HepG2 (cell line): Measurements from ENCODE around the gene CPE. TPM values are rescaled to one million over a fixed set of nuclear protein-coding genes. Genes with fewer than 3 reads are reported as not detected.

Source experiments
- ATAC-seq: fragments of 200-7000 bp; cut with Tn5 transposase; 3 replicates; pipeline ENCODE4 v1.9.1; 2020; ENCODE audit warnings: mild to moderate bottlenecking, moderate library complexity
- BruUV-seq: library from RNA; stranded (reverse); fragments of 400-500 nt; replicated peaks from 2 replicates; lab custom pipeline; 2021; lab: Mats Ljungman, UMichigan
- CTCF ChIA-PET: fragments of 300-600 bp; formaldehyde crosslinking; extraction: SDS; loops from one replicate; lab custom pipeline; 2021; ENCODE audit warnings: low total read pairs, inconsistent platforms, low intra/inter-chr PET ratio; lab: Yijun Ruan, JAX
- POLR2A ChIA-PET: fragments of 350-600 bp; sonication (Branson Sonifier 250); formaldehyde crosslinking; loops from one replicate; lab custom pipeline; 2020; ENCODE audit warnings: antibody characterized with exemption, inconsistent platforms; lab: Yijun Ruan, JAX
- DNase-seq: peaks from one replicate; pipeline ENCODE4 v3.0.0-alpha.2; 2015; ENCODE audit warnings: low spot score
- FAIRE-seq: peaks from 3 replicates; lab custom pipeline; 2011; peaks lifted over from hg19 to GRCh38; lab: Jason Lieb, UNC
- H2AFZ ChIP-seq: one replicate; pipeline ENCODE4 v1.6.1; 2011; ENCODE audit warnings: low read length, inconsistent platforms
- H3K27ac ChIP-seq: fragments of 300-600 bp; 3 replicates; pipeline ENCODE4 v1.8.0; 2011; ENCODE audit warnings: mixed run types, mild to moderate bottlenecking, mixed read lengths, low read length, inconsistent platforms; ENCODE audit not compliant: insufficient read depth; ENCODE audit errors: extremely low read length
- H3K27me3 ChIP-seq, 2 experiments: fragments of 200-600 bp in 1 of 2; 2 replicates in 1 of 2; 3 replicates in 1 of 2; pipeline versions ENCODE4 v1.6.0 to v1.8.0; 2011; ENCODE audit warnings: low read length in 2 of 2, mild to moderate bottlenecking in 2 of 2, moderate library complexity in 2 of 2, inconsistent platforms in 1 of 2; ENCODE audit not compliant: insufficient read depth in 2 of 2, control insufficient read depth in 1 of 2
- H3K36me3 ChIP-seq, 2 experiments: fragments of 200-600 bp in 1 of 2; replicated peaks in 1 of 2; 2 replicates in 1 of 2; 3 replicates in 1 of 2; pipeline versions ENCODE4 v1.5.1 to v1.8.0; 2011; ENCODE audit warnings: low read length in 2 of 2, inconsistent platforms in 1 of 2; ENCODE audit not compliant: insufficient read depth in 2 of 2, control insufficient read depth in 1 of 2
- H3K4me1 ChIP-seq: 2 replicates; pipeline ENCODE4 v1.5.1; 2012; ENCODE audit warnings: low read length, inconsistent platforms; ENCODE audit not compliant: insufficient read depth
- H3K4me2 ChIP-seq: 2 replicates; pipeline ENCODE4 v1.6.0; 2011; ENCODE audit warnings: low read depth, low read length, inconsistent platforms
- H3K4me3 ChIP-seq, 3 experiments: fragments of 200-600 bp in 1 of 3; sonication (generic), shearing (Covaris generic) in 1 of 3; replicated peaks in 1 of 3; 2 replicates each; pipeline ENCODE4 v1.5.1; 2011 to 2016; ENCODE audit warnings: low read length in 3 of 3, inconsistent platforms in 2 of 3, low read depth in 2 of 3, mild to moderate bottlenecking in 2 of 3, control low read depth in 1 of 3, mixed read lengths in 1 of 3; ENCODE audit not compliant: insufficient read depth in 1 of 3
- H3K79me2 ChIP-seq: one replicate; pipeline ENCODE4 v1.6.1; 2011; ENCODE audit warnings: low read length, inconsistent platforms; ENCODE audit not compliant: insufficient read depth
- H3K9ac ChIP-seq: 2 replicates; pipeline ENCODE4 v1.6.0; 2011; ENCODE audit warnings: mild to moderate bottlenecking, low read depth, low read length, inconsistent platforms; ENCODE audit not compliant: insufficient read depth
- H3K9me3 ChIP-seq: 2 replicates; pipeline ENCODE4 v1.5.1; 2012; ENCODE audit warnings: mild to moderate bottlenecking, low read length
- H4K20me1 ChIP-seq: 2 replicates; pipeline ENCODE4 v1.6.0; 2011; ENCODE audit warnings: inconsistent platforms, mild to moderate bottlenecking, low read length, moderate library complexity; ENCODE audit not compliant: insufficient read depth
- HNRNPL ChIP-seq: fragments of 200-400 bp; formaldehyde crosslinking; IDR thresholded peaks from 2 replicates; pipeline ENCODE4 v1.6.1; 2017; ENCODE audit warnings: mild to moderate bottlenecking, low read depth, low read length
- MXD3 ChIP-seq: IDR thresholded peaks from 2 replicates; pipeline ENCODE4 v1.6.1; 2016; ENCODE audit warnings: mild to moderate bottlenecking, missing biosample characterization, missing genetic modification reagents
- SMC3 ChIP-seq: IDR thresholded peaks from 2 replicates; pipeline ENCODE4 v1.6.1; 2011; ENCODE audit warnings: low read length, improper control_type of control experiment
- SRF ChIP-seq: IDR thresholded peaks from 2 replicates; pipeline ENCODE4 v1.6.1; 2011; ENCODE audit warnings: mild to moderate bottlenecking, low read depth, low read length, moderate library complexity
- ZNF138 ChIP-seq: sonication (generic); formaldehyde crosslinking; IDR thresholded peaks from 2 replicates; pipeline ENCODE4 v1.5.0; 2020; ENCODE audit warnings: mild to moderate bottlenecking, low read depth, missing genetic modification reagents
- ZNF275 ChIP-seq: sonication (generic); formaldehyde crosslinking; IDR thresholded peaks from 2 replicates; pipeline ENCODE4 v1.8.0; 2022; ENCODE audit warnings: missing genetic modification reagents, mild to moderate bottlenecking, inconsistent platforms, borderline replicate concordance
- ZNF670 ChIP-seq: sonication (generic); formaldehyde crosslinking; IDR thresholded peaks from 2 replicates; pipeline ENCODE4 v1.8.0; 2022; ENCODE audit warnings: mild to moderate bottlenecking, missing genetic modification reagents, borderline replicate concordance
- WGBS: methylation state at CpG from one replicate; pipeline ENCODE4 v1.1.6; 2017; ENCODE audit warnings: low lambda C conversion rate; 5-methylcytosine and 5-hydroxymethylcytosine counted together
- in situ Hi-C: cut with HindIII; loops from 2 replicates; pipeline ENCODE4 v1.10.0; 2017; ENCODE audit warnings: low pct_unique_long_range_greater_than_20kb; ENCODE audit not compliant: extremely low pct_ligation_motif_present
- intact Hi-C: fragments of 100-400 bp; cut with micrococcal nuclease; formaldehyde crosslinking; loops from one replicate; pipeline ENCODE4 v1.10.0; 2022; ENCODE audit not compliant: unreplicated experiment
- polyA plus RNA-seq, 8 experiments: library from polyadenylated mRNA; depleted of rRNA in 3 of 8; stranded (reverse) in 7 of 8; unstranded in 1 of 8; fragments of >200 nt; fragmentation: Illumina TruSeq in 4 of 8; extraction: Trizol in 4 of 8; gene quantifications; 2 replicates each; pipeline versions ENCODE4 v1.2.1 to v1.2.3, GENCODE V29; 2011 to 2016; ENCODE audit warnings: low read depth in 4 of 8, missing spikeins in 1 of 8, mixed read lengths in 1 of 8; ENCODE audit not compliant: insufficient read depth in 1 of 8
- total RNA-seq, 5 experiments: library from RNA; depleted of rRNA; stranded (reverse); fragments of >200 nt; fragmentation: Illumina TruSeq; extraction: Trizol; gene quantifications; 2 replicates each; pipeline ENCODE4 v1.2.3, GENCODE V29; 2016; ENCODE audit warnings: low read depth in 1 of 5

Gene CPE
- total and polyA plus RNA-seq, 2 of the 13 experiments (the other 11 are each of a cell fraction or from before 2014, with no cell fraction given), result 268 to 852 TPM

GRCh38 chr4:165478260-165478659 lies 99.5 kb downstream of the CPE start:
- no peaks in the 10 kb centered on the region for H4K20me1 ChIP-seq
- ChIA-PET POLR2A (interaction anchor here (1.6 kb wide), 1 partner anchor 366 kb away, joined by 4 read pairs; the partner anchor contains the start of gene TMEM192), CTCF (no interaction called here)
- intact Hi-C loops (no loop called here), in situ Hi-C loops (no loop called here)
- WGBS, result 96% methylated on average over 1 of the region's 1 CpG
- H3K9ac ChIP-seq, result no peak overlapping the region
- H3K4me2 ChIP-seq, result no peak overlapping the region
- H3K27ac ChIP-seq, result no peak overlapping the region
- no peak for FAIRE-seq
- TF ChIP-seq SRF (no peak), ZNF138 (CRISPR knock-in tag) (no peak), ZNF670 (CRISPR knock-in tag) (no peak), HNRNPL (no peak), SMC3 (no peak), ZNF275 (no peak), MXD3 (CRISPR knock-in tag) (no peak)
- H3K4me3 ChIP-seq, result no peak overlapping the region
- no peaks in the 10 kb centered on the region for H3K79me2 ChIP-seq
- ATAC-seq, result no peak
- no peaks in the 10 kb centered on the region for H3K4me1 ChIP-seq
- no peaks in the 10 kb centered on the region for H3K27me3 ChIP-seq
- peaks cover 9% of the 10 kb centered on the region for H3K9me3 ChIP-seq
- DNase-seq, result no peak
- BruUV-seq, result no TSS peak
- H3K36me3 ChIP-seq, result peaks cover 11 to 71% of the 10 kb centered on the region in 2 experiments
- no peak overlapping the region for H2AFZ ChIP-seq
